ENCODE measurements around the gene ARHGAP15. TPM values are rescaled to one million over a fixed set of nuclear protein-coding genes. Genes with fewer than 3 reads are reported as not detected.
A peak's percentile ranks its signal among the peaks of the same experiment; 100 is the strongest.

Gene ARHGAP15
- total RNA-seq, 1 donor from 2014 or later = not detected

DNA sequence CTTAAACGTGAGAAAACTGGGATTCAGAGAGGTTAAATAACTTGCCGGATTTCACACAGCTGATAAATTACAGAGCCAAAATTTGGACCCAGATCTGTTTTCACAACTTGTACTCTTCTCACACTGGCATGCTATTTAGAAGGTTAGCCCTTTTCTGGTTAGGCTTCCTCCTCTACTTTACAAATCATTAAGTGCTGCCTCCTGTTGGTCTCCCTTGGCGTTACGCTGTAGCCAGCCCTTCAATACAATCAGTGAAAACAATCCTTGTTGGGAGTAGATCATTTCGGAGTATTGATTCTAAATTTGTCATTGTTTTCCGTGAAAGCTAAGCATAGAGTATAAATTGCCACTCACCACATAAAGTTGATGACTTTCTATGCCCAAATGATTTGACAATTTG, 153.5 kb downstream of the ARHGAP15 start:
- Mint-ChIP-seq H3K4me1 (ENCODE audit: unreplicated experiment) (no peaks in the 10 kb centered on the region), H3K27me3 (ENCODE audit: unreplicated experiment) (peaks cover 4% of the 10 kb centered on the region), H3K9me3 (ENCODE audit: unreplicated experiment) (no peaks in the 10 kb centered on the region), H3K27ac (ENCODE audit: unreplicated experiment) (no peak overlapping the region), H3K4me3 (ENCODE audit: unreplicated experiment) (no peak overlapping the region), H3K36me3 (ENCODE audit: unreplicated experiment) (no peaks in the 10 kb centered on the region)
- TF ChIP-seq, protein P1, sequence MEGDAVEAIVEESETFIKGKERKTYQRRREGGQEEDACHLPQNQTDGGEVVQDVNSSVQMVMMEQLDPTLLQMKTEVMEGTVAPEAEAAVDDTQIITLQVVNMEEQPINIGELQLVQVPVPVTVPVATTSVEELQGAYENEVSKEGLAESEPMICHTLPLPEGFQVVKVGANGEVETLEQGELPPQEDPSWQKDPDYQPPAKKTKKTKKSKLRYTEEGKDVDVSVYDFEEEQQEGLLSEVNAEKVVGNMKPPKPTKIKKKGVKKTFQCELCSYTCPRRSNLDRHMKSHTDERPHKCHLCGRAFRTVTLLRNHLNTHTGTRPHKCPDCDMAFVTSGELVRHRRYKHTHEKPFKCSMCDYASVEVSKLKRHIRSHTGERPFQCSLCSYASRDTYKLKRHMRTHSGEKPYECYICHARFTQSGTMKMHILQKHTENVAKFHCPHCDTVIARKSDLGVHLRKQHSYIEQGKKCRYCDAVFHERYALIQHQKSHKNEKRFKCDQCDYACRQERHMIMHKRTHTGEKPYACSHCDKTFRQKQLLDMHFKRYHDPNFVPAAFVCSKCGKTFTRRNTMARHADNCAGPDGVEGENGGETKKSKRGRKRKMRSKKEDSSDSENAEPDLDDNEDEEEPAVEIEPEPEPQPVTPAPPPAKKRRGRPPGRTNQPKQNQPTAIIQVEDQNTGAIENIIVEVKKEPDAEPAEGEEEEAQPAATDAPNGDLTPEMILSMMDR (IDR thresholded peaks at IDR 0.05) = peak; percentile 26
- DNase-seq (ENCODE audit: extremely low spot score, unreplicated experiment) = no peak

DNA sequence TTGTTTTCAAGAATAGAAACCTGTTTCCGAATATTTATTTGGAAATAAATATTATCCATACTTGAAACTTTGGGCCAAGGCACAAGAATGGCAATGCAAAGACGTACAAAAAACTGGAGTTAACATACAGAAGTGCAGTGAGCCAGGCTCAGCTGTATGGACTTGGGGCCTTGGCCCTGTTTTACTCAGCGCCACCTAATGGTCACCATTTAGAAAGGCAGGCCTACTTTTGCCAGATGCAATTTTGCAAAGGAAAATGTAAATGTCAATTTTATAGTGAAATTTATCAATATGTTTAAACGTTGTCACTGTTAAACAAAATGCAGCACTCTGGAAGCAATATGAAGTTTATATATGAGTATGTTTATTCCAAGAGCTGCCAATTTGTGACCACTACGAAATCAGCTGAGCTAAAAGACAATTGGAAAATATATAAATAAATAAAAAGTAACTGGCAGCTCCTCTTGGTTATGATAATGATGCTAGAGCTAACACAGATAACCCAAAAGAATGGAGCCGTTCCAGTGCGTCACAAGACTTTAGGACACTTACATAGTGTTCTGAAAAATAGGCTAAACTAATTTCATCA, 155.0 kb downstream of the ARHGAP15 start:
- TF ChIP-seq, protein P1 (IDR thresholded peaks at IDR 0.05) = peak; percentile 76
- Mint-ChIP-seq H3K36me3 (ENCODE audit: unreplicated experiment) (no peaks in the 10 kb centered on the region), H3K9me3 (ENCODE audit: unreplicated experiment) (no peaks in the 10 kb centered on the region), H3K4me1 (ENCODE audit: unreplicated experiment) (no peaks in the 10 kb centered on the region), H3K4me3 (ENCODE audit: unreplicated experiment) (no peak overlapping the region), H3K27me3 (ENCODE audit: unreplicated experiment) (peaks cover 14% of the 10 kb centered on the region), H3K27ac (ENCODE audit: unreplicated experiment) (no peak overlapping the region)
- DNase-seq (ENCODE audit: extremely low spot score, unreplicated experiment) = no peak

DNA sequence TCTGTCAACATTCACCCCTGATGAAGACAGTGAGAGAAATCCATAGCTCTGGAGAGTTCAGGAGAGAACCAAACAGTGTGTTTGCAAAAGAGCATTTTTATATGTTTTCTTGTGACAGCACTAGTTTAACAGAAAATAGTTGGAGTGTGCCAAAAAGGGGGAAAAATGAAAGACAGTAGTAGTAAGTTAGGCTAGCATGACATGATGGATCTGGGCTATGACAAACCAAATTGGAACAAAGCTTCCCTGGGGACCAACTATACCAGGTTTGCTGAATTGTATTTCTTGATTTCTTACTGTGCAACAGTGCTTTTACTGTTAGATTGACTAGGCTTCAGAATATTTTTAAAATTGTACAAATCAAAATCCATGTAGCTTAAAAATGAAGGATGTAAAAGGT, 159.8 kb downstream of the ARHGAP15 start:
- H3K27me3 Mint-ChIP-seq (ENCODE audit: unreplicated experiment) = peaks cover 31% of the 10 kb centered on the region
- H3K9me3 Mint-ChIP-seq (ENCODE audit: unreplicated experiment) = no peaks in the 10 kb centered on the region
- no peaks in the 10 kb centered on the region for H3K36me3 Mint-ChIP-seq (ENCODE audit: unreplicated experiment)

DNA sequence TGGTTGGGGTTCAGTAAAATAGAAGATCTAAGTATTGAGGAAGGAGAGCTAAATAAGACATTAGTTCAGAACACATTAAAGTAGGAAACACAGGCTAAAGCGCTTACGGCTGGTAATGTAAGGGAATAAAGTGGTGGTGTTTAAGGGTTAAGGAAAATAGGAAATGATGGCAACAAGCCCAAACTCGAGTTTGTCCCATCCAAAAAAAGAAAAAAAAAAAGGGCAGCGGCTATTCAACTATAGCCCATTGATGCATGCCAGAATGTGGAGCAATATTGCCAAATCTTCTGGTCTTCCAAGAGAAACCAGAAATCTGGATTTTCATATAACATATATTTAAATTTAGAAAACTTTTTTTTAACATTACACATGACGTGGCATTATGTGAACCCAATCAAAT, 161.0 kb downstream of the ARHGAP15 start:
- Mint-ChIP-seq H3K36me3 (ENCODE audit: unreplicated experiment) (no peaks in the 10 kb centered on the region), H3K4me1 (ENCODE audit: unreplicated experiment) (no peaks in the 10 kb centered on the region), H3K27me3 (ENCODE audit: unreplicated experiment) (peaks cover 33% of the 10 kb centered on the region), H3K9me3 (ENCODE audit: unreplicated experiment) (no peaks in the 10 kb centered on the region), H3K4me3 (ENCODE audit: unreplicated experiment) (no peak overlapping the region), H3K27ac (ENCODE audit: unreplicated experiment) (no peak overlapping the region)
- no peak for DNase-seq (ENCODE audit: extremely low spot score, unreplicated experiment)
- TF ChIP-seq, protein P1 (IDR thresholded peaks at IDR 0.05) = no peak

More for the DNA sequence above, 159.8 kb downstream of the ARHGAP15 start:
- TF ChIP-seq, protein P1 (IDR thresholded peaks at IDR 0.05) = no peak
- Mint-ChIP-seq H3K4me3 (ENCODE audit: unreplicated experiment) (no peak overlapping the region), H3K27ac (ENCODE audit: unreplicated experiment) (no peak overlapping the region), H3K4me1 (ENCODE audit: unreplicated experiment) (no peaks in the 10 kb centered on the region)
- no peak for DNase-seq (ENCODE audit: extremely low spot score, unreplicated experiment)

DNA sequence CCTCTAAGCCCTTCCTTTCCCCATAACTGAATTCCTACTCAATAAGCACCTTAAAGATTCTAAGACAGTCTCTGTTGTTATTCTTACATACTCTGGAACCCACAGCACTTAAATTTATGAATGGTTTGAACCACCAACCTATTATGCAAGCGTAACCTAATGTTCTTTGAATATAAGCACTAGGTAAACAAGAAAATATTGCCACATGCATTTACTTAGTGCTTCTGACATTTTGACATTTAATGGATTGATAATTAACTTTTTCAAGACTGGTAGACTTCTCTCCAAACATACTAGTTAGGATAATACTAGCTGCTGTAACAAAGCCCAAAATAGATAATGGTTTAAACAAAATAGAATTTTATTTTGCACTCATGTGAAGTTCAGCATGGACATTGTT, 164.8 kb downstream of the ARHGAP15 start:
- Mint-ChIP-seq H3K9me3 (ENCODE audit: unreplicated experiment) (no peaks in the 10 kb centered on the region), H3K27me3 (ENCODE audit: unreplicated experiment) (peaks cover 23% of the 10 kb centered on the region), H3K36me3 (ENCODE audit: unreplicated experiment) (no peaks in the 10 kb centered on the region), H3K4me1 (ENCODE audit: unreplicated experiment) (peaks cover 3% of the 10 kb centered on the region), H3K27ac (ENCODE audit: unreplicated experiment) (no peak overlapping the region), H3K4me3 (ENCODE audit: unreplicated experiment) (no peak overlapping the region)
- TF ChIP-seq, protein P1 (IDR thresholded peaks at IDR 0.05) = no peak
- no peak for DNase-seq (ENCODE audit: extremely low spot score, unreplicated experiment)

Measured in osteocyte (in vitro differentiated cells).